Stimulated activated naive CD8-positive, alpha-beta T cell treated with anti-CD3 and anti-CD28 coated beads, Interleukin-15, amount 100 ng/mL, for 72 hours (primary cell): ENCODE results near the gene MYO3B.
"Not testable (repeated sequence)": the region's sequence is repeated elsewhere in the genome, so short reads cannot be mapped to it uniquely, and the experiment has no call there.

Source experiments
- ATAC-seq: fragments of 150-1000 bp; cut with Tn5 transposase; 2 replicates; pipeline ENCODE4 v1.10.0; 2021; ENCODE audit warnings: mild to moderate bottlenecking, moderate library complexity
- DNase-seq, 2 donors: peaks; one replicate each; pipeline ENCODE4 v3.0.0; 2021 to 2022
- H3K27ac Mint-ChIP-seq, 2 donors: one replicate each; pipeline ENCODE4 v1.8.0; 2022; ENCODE audit warnings: mild to moderate bottlenecking in 2 of 2, mixed read lengths in 2 of 2, moderate library complexity in 2 of 2
- H3K27me3 Mint-ChIP-seq: one replicate; pipeline ENCODE4 v1.8.0; 2022; ENCODE audit warnings: mixed read lengths
- H3K4me1 Mint-ChIP-seq: one replicate; pipeline ENCODE4 v1.8.0; 2022; ENCODE audit warnings: mild to moderate bottlenecking, mixed read lengths
- H3K4me3 Mint-ChIP-seq, 2 donors: one replicate each; pipeline ENCODE4 v1.8.0; 2022; ENCODE audit warnings: mild to moderate bottlenecking in 2 of 2, mixed read lengths in 2 of 2, moderate library complexity in 1 of 2
- H3K9me3 Mint-ChIP-seq, 2 donors: one replicate each; pipeline ENCODE4 v1.8.0; 2022; ENCODE audit warnings: mixed read lengths in 2 of 2

The MYO3B gene

DNA sequence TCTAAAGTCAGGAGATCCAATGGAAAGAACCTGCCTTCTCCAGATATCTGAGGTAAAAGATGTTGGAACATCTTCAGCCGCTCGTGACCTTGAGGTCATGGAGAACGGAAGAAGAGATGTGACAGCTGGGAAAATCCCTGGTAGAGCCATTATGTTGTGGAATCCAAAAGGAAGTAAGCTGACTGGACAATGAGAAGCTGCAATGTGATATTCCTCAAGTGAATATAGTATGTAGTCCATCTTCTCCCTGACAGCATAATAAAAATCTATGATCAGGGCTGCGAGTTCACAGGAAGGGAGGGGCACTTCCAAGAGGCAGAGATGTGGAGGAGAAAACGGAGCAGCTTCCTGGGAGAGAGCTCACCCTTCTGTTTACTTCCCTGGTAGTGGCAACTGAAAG lies 336.2 kb downstream of the MYO3B start:
- Mint-ChIP-seq H3K4me3 (no peak overlapping the region), H3K27ac (no peak overlapping the region)

GRCh38 chr2:170517538-170517937 lies 339.6 kb downstream of the MYO3B start:
- peaks cover 33% of the 10 kb centered on the region for H3K27me3 Mint-ChIP-seq
- DNase-seq (no peak), ATAC-seq (no peak)
- no peak overlapping the region for H3K27ac Mint-ChIP-seq
- no peaks in the 10 kb centered on the region for H3K4me1 Mint-ChIP-seq
- H3K9me3 Mint-ChIP-seq, result no peaks in the 10 kb centered on the region
- H3K4me3 Mint-ChIP-seq, result no peak overlapping the region

More for the DNA sequence above, 336.2 kb downstream of the MYO3B start:
- ATAC-seq (no peak), DNase-seq (no peak)
- Mint-ChIP-seq H3K27me3 (peaks cover 41% of the 10 kb centered on the region), H3K4me1 (no peaks in the 10 kb centered on the region), H3K9me3 (no peaks in the 10 kb centered on the region)

DNA sequence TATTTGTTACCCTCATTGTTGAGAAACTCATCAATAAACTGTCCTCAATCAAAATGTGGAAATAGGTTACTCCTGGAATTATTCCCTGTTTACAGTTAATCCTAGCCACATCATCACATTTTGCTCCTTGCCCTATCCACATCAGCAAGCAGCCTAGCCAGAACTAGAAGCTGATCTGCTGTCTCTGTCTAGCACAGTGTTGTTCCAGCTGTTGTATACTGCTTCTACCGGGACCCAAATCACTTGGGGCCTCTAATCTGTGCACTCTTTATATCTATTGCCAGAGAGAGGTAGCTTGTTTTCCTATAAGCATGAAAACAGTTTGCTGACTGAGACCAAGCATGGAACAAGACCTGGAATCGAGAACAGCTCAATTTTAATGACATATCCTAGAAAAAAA lies 341.0 kb downstream of the MYO3B start:
- ATAC-seq (no peak), DNase-seq (no peak)
- no peak overlapping the region for H3K27ac Mint-ChIP-seq
- no peak overlapping the region for H3K4me3 Mint-ChIP-seq
- peaks cover 27% of the 10 kb centered on the region for H3K27me3 Mint-ChIP-seq
- no peaks in the 10 kb centered on the region for H3K4me1 Mint-ChIP-seq
- H3K9me3 Mint-ChIP-seq, result no peaks in the 10 kb centered on the region

DNA sequence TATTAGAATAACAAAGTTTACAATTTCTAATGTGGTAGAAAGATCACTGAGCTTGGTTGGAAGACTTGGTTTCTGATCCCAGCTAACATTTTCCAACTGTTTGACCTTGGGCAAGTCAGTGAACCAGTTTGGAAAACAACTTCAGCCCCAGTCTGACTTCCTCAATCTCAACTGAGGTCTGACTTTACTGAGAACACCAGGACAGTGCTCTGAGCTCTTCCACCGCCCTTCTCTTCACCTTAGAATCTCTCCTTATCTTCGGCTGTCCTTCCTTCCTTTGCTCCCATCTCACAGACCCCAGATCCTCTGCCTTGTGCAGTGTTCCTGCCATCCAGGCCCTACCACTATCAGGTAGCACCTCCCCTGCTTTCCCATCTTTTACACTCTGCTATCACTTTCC lies 343.4 kb downstream of the MYO3B start:
- peaks cover 9% of the 10 kb centered on the region for H3K27me3 Mint-ChIP-seq
- no peak for ATAC-seq
- no peak overlapping the region for H3K4me3 Mint-ChIP-seq
- no peaks in the 10 kb centered on the region for H3K9me3 Mint-ChIP-seq
- H3K4me1 Mint-ChIP-seq, result peaks cover 5% of the 10 kb centered on the region
- H3K27ac Mint-ChIP-seq, result no peak overlapping the region
- no peak for DNase-seq

- Mint-ChIP-seq H3K27me3 (no peaks in the 10 kb centered on the region), H3K27ac (no peak overlapping the region), H3K9me3 (no peaks in the 10 kb centered on the region), H3K4me1 (peaks cover 5% of the 10 kb centered on the region), H3K4me3 (no peak overlapping the region)
- ATAC-seq (no peak), DNase-seq (no peak)
Measured at GRCh38 chr2:170523506-170523905, 345.6 kb downstream of the MYO3B start.

- no peak overlapping the region for H3K27ac Mint-ChIP-seq
- H3K27me3 Mint-ChIP-seq, result peaks cover 1% of the 10 kb centered on the region
- H3K4me1 Mint-ChIP-seq, result peaks cover 5% of the 10 kb centered on the region
- no peak overlapping the region for H3K4me3 Mint-ChIP-seq
- no peak for ATAC-seq
- no peaks in the 10 kb centered on the region for H3K9me3 Mint-ChIP-seq
- no peak for DNase-seq
Measured at GRCh38 chr2:170524828-170525565, 347.1 kb downstream of the MYO3B start.

- Mint-ChIP-seq H3K4me3 (no peak overlapping the region), H3K4me1 (peaks cover 10% of the 10 kb centered on the region), H3K27me3 (peaks cover 7% of the 10 kb centered on the region), H3K27ac (no peak overlapping the region), H3K9me3 (no peaks in the 10 kb centered on the region)
- DNase-seq, result no peak
- ATAC-seq, result no peak
Measured at GRCh38 chr2:170525566-170525900, 347.6 kb downstream of the MYO3B start.

DNA sequence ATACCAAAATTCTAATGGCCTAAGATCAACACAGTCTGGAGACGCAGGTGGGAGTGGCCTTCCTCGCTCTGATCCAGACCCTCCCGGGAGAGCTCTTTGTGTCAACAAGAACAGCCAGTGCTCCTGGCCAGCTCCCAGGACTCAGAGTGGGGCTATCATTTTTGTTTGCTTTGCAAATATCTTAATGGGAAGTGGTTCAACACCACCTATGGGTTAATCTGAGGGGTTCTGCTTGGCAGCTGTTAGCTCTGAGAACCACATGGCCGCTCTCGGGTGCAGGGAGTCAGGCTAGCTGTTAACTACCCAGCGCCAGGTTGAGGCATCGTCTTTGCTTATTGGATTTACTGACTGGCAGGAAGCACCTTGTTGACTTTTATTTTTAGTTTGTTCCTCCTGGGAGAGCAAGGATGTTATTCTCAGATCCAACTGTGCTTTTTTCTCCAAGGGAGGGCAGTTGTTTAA lies 352.4 kb downstream of the MYO3B start:
- Mint-ChIP-seq H3K27ac (no peak overlapping the region), H3K27me3 (peaks cover 22% of the 10 kb centered on the region), H3K4me1 (peaks cover 6% of the 10 kb centered on the region), H3K4me3 (no peak overlapping the region), H3K9me3 (no peaks in the 10 kb centered on the region)
- no peak for DNase-seq
- ATAC-seq, result no peak

DNA sequence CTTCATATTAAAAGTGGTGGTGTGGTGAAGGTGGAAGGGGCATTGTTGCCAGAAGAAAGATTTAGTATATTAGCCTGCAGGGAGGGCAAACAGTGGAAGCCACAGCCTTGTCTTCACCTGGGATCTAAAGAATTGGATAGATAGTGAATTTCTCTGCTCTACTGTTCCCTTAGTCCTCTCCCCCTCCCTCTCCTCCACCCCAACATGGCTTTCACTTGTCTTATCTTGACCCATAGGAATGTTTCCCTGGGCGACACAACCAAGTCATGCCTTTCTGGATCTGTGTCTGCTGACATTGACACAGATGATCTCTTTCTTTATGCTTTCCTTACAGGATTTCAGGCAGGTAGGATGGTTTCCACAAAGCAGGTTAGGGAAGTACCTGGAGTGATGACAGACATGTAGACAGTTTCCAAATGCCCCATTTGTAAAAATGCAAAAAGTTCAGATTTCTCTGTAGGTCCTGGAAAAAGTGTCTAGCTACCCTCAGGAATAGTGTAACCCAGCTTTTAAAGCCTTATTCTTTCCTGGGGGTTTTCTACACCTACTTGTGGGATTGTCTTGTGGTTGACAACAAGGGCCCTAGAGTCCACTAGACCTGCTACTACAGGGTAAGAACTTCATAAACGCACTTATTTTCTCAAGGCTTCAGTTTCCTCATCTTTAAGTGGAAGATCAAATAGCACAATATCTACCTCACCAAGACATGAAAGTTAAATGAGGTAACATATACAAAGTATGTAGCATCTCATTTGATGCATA lies 353.0 kb downstream of the MYO3B start:
- no peak overlapping the region for H3K27ac Mint-ChIP-seq
- H3K4me3 Mint-ChIP-seq, result no peak overlapping the region
- peaks cover 6% of the 10 kb centered on the region for H3K4me1 Mint-ChIP-seq
- peaks cover 22% of the 10 kb centered on the region for H3K27me3 Mint-ChIP-seq
- no peak for DNase-seq
- no peaks in the 10 kb centered on the region for H3K9me3 Mint-ChIP-seq
- no peak for ATAC-seq

GRCh38 chr2:170531876-170532275 lies 353.9 kb downstream of the MYO3B start:
- H3K4me1 Mint-ChIP-seq, result peaks cover 6% of the 10 kb centered on the region
- no peak overlapping the region for H3K4me3 Mint-ChIP-seq
- no peak for DNase-seq
- H3K27ac Mint-ChIP-seq, result no peak overlapping the region
- ATAC-seq, result no peak
- no peaks in the 10 kb centered on the region for H3K9me3 Mint-ChIP-seq
- peaks cover 22% of the 10 kb centered on the region for H3K27me3 Mint-ChIP-seq

- peaks cover 22% of the 10 kb centered on the region for H3K27me3 Mint-ChIP-seq
- H3K4me1 Mint-ChIP-seq, result peaks cover 6% of the 10 kb centered on the region
- no peak for ATAC-seq
- no peaks in the 10 kb centered on the region for H3K9me3 Mint-ChIP-seq
- H3K4me3 Mint-ChIP-seq, result no peak overlapping the region
- no peak for DNase-seq
- H3K27ac Mint-ChIP-seq, result no peak overlapping the region
Measured at GRCh38 chr2:170533156-170533555, 355.2 kb downstream of the MYO3B start.

GRCh38 chr2:170535552-170535951 lies 357.6 kb downstream of the MYO3B start:
- peaks cover 15% of the 10 kb centered on the region for H3K27me3 Mint-ChIP-seq
- H3K9me3 Mint-ChIP-seq, result no peaks in the 10 kb centered on the region
- no peak for DNase-seq
- no peak overlapping the region for H3K27ac Mint-ChIP-seq
- H3K4me3 Mint-ChIP-seq, result no peak overlapping the region
- no peak for ATAC-seq
- H3K4me1 Mint-ChIP-seq, result peaks cover under 1% of the 10 kb centered on the region

DNA sequence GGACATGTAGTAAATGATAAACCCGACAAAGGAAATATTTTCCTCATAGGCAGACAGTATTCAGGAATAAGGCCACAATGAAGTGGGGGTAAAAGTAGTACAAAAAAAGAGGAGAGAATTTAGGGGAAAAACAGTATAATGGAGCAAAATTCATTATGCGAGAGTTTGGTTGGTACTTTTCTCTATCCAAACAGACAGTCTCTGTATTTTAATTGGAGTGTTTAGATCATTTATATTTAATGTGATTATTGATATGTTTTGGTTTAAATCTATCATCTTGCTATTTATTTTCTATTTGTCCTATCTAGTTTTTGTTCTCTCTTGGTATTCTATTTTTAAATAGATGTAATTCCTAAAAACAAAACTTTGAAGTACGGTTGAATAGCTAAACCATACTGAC lies 366.9 kb downstream of the MYO3B start:
- Mint-ChIP-seq H3K27me3 (no peaks in the 10 kb centered on the region), H3K4me1 (no peaks in the 10 kb centered on the region), H3K27ac (no peak overlapping the region), H3K9me3 (peaks cover 0 to 8% of the 10 kb centered on the region in 2 donors), H3K4me3 (no peak overlapping the region)
- DNase-seq (no peak), ATAC-seq (no peak)

GRCh38 chr2:170548304-170548703 lies 370.4 kb downstream of the MYO3B start:
- H3K4me3 Mint-ChIP-seq, result no peak overlapping the region
- H3K27me3 Mint-ChIP-seq, result no peaks in the 10 kb centered on the region
- ATAC-seq, result no peak
- no peak overlapping the region for H3K27ac Mint-ChIP-seq
- DNase-seq, result no peak
- peaks cover 9 to 21% of the 10 kb centered on the region in 2 donors for H3K9me3 Mint-ChIP-seq
- H3K4me1 Mint-ChIP-seq, result no peaks in the 10 kb centered on the region

- Mint-ChIP-seq H3K27me3 (no peaks in the 10 kb centered on the region), H3K4me1 (no peaks in the 10 kb centered on the region), H3K27ac (no peak overlapping the region), H3K4me3 (no peak overlapping the region), H3K9me3 (peaks cover 9 to 32% of the 10 kb centered on the region in 2 donors)
- no peak for ATAC-seq
- DNase-seq, result no peak
Measured at GRCh38 chr2:170550501-170550900, 372.6 kb downstream of the MYO3B start.

- H3K27me3 Mint-ChIP-seq, H3K27ac Mint-ChIP-seq, DNase-seq, H3K4me3 Mint-ChIP-seq, ATAC-seq, H3K4me1 Mint-ChIP-seq: not testable (repeated sequence)
- H3K9me3 Mint-ChIP-seq, result peaks cover 9 to 24% of the 10 kb centered on the region in 2 donors
Measured at GRCh38 chr2:170551899-170552298, 374.0 kb downstream of the MYO3B start.
